ENCODE results near the gene PRKCQ. TPM values are rescaled to one million over a fixed set of nuclear protein-coding genes. Genes with fewer than 3 reads are reported as not detected.
"Not testable (repeated sequence)": the region's sequence is repeated elsewhere in the genome, so short reads cannot be mapped to it uniquely, and the experiment has no call there.

Gene PRKCQ
- total RNA-seq, 1 donor from 2014 or later = 0.60 TPM

GRCh38 chr10:6595499-6595898, 15.4 kb upstream of the PRKCQ start:
- DNase-seq (ENCODE audit: low read depth in 2 of 2) = no peak

- DNase-seq (ENCODE audit: low read depth in 2 of 2) = no peak
These were observed 13.2 kb upstream of the PRKCQ start for GRCh38 chr10:6593241-6593671.

- DNase-seq (ENCODE audit: low read depth in 2 of 2) = no peak
These were observed 12.0 kb upstream of the PRKCQ start for GRCh38 chr10:6592080-6592479.

GRCh38 chr10:6591668-6592067, 11.6 kb upstream of the PRKCQ start:
- DNase-seq (ENCODE audit: low read depth in 2 of 2) = no peak

- DNase-seq (ENCODE audit: low read depth in 2 of 2) = no peak
These were observed 10.0 kb upstream of the PRKCQ start for GRCh38 chr10:6590100-6590499.

GRCh38 chr10:6589287-6590094, 9.4 kb upstream of the PRKCQ start:
- no peak for DNase-seq (ENCODE audit: low read depth in 2 of 2)

GRCh38 chr10:6588845-6589244, 8.8 kb upstream of the PRKCQ start:
- DNase-seq (ENCODE audit: low read depth in 2 of 2) = no peak

- no peak for DNase-seq (ENCODE audit: low read depth in 2 of 2)
These were observed 8.0 kb upstream of the PRKCQ start for GRCh38 chr10:6588082-6588481.

GRCh38 chr10:6586501-6586900, 6.4 kb upstream of the PRKCQ start:
- DNase-seq (ENCODE audit: low read depth in 2 of 2) = no peak

GRCh38 chr10:6583447-6583846, 3.4 kb upstream of the PRKCQ start:
- no peak for DNase-seq (ENCODE audit: low read depth in 2 of 2)

- not testable (repeated sequence) for DNase-seq (ENCODE audit: low read depth in 2 of 2)
These were observed 2.8 kb upstream of the PRKCQ start for GRCh38 chr10:6582913-6583312.

GRCh38 chr10:6582298-6582697, 2.2 kb upstream of the PRKCQ start:
- no peak for DNase-seq (ENCODE audit: low read depth in 2 of 2)

GRCh38 chr10:6581778-6582228, 1.7 kb upstream of the PRKCQ start:
- no peak for DNase-seq (ENCODE audit: low read depth in 2 of 2)

- DNase-seq (ENCODE audit: low read depth in 2 of 2) = not testable (repeated sequence)
These were observed 1.1 kb upstream of the PRKCQ start for GRCh38 chr10:6581223-6581622.

GRCh38 chr10:6580279-6581029, 378 bp upstream of the PRKCQ start:
- peak; percentile 53 to 80 for DNase-seq (ENCODE audit: low read depth in 2 of 2)

- DNase-seq (ENCODE audit: low read depth in 2 of 2) = no peak
These were observed 733 bp downstream of the PRKCQ start for GRCh38 chr10:6579183-6579903.

GRCh38 chr10:6578795-6579182, 1.3 kb downstream of the PRKCQ start:
- DNase-seq (ENCODE audit: low read depth in 2 of 2) = no peak

GRCh38 chr10:6578251-6578771, 1.8 kb downstream of the PRKCQ start:
- DNase-seq (ENCODE audit: low read depth in 2 of 2) = no peak

GRCh38 chr10:6576326-6576725, 3.8 kb downstream of the PRKCQ start:
- no peak for DNase-seq (ENCODE audit: low read depth in 2 of 2)

GRCh38 chr10:6574664-6575176, 5.4 kb downstream of the PRKCQ start:
- no peak for DNase-seq (ENCODE audit: low read depth in 2 of 2)

- no peak for DNase-seq (ENCODE audit: low read depth in 2 of 2)
These were observed 9.2 kb downstream of the PRKCQ start for GRCh38 chr10:6570893-6571292.

- DNase-seq (ENCODE audit: low read depth in 2 of 2) = no peak
These were observed 10.8 kb downstream of the PRKCQ start for GRCh38 chr10:6569259-6569658.
